ENCODE measurements around the gene DGKK.
A peak's percentile ranks its signal among the peaks of the same experiment; 100 is the strongest.
"Not testable (repeated sequence)": the region's sequence is repeated elsewhere in the genome, so short reads cannot be mapped to it uniquely, and the experiment has no call there.

The DGKK gene

DNA sequence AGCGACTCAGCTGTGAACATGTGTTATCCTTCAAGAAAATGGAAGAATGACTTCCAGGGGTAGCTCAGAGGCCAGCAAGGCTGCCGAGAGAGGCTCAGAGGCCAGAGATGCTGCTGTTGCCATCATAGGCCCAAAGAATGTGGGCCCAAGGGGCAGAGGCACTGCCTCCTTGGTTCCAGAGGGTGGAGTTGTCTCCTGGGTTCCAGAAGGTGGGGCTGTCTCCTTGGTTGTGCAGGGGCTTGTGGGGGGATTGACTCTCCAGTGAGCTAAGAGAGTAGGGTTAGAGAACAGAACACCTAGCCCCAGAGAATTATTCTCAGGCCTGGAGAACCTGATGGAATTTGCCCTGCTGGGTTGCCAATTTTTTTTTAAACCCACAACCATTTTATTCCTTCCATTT lies 62.6 kb downstream of the DGKK start:
- no peak for DNase-seq

DNA sequence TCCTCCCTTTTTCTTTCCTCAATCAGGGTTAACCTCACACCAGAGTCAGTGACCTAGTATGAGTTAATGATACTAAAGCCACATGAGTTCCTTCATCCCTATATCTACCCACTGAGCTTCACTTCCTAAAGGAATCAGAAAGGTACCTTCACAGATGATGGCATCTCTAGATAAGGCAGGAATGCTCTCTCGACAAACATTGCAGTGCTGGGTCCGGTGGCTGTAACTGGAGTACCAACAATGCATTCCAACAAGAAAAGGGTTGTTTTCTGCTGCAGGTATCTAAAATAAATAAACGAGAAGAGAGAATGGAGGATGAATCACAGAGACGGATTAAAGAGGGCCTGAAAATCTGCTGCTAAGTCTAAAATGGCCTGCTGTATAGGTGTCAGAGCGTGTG lies 66.7 kb downstream of the DGKK start:
- DNase-seq, result no peak

DNA sequence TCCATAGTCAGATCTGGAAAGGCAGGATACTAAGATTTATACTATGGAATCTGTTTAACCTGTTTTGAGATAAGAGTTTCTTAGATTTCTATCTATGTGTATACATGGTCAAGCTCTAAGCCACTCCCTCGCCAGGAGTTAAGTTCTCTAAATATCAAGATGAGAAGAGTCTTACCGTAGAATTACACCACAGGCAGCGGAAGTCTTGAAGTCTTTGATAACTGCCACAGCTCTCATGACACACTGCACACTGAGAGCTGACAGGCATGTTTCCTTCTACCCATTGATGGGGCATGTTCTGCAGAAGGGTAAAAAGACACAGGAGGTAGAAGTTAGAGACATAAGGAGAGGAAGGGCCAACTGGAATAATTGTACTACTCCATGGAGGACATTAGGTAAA lies 67.7 kb downstream of the DGKK start:
- no peak for DNase-seq

DNA sequence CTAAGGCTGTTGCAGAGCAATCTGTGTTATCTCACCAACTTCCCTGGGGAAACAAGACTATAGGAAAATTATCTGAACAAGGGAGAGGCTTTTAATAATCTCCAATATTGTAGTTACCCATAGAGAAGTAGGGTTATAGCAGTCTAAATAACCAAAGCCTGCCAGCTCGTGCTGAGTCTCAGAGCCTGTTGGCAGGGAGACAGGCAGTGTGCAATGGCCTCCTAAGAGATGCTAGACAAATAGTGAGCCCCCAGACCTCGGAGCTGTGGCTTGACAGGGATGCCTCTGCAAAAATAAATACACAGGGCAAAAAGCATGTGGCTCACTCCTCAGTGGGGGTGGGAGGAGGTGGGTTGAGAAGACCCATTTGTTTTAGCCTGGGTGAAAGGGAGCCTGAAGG lies 76.7 kb downstream of the DGKK start:
- no peak for DNase-seq

DNA sequence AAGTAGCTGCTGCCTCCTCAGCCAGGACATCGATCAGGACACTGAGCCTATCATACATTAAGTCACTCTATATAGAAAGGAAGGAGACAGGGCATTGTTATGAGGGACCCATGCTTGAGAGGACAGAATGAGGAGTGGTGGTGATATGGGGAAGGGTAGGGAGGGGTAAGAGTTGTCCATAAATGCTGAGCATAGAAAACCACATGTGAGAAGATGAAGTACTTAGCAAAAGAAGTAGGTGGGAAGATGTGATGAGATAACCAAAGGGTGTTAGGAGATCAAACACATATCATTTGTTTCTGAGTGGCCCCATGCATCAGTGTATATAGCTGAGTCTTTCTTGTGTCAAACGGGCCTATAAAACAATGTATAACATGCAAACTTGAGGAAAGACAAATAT lies 84.1 kb downstream of the DGKK start:
- DNase-seq, result no peak

DNA sequence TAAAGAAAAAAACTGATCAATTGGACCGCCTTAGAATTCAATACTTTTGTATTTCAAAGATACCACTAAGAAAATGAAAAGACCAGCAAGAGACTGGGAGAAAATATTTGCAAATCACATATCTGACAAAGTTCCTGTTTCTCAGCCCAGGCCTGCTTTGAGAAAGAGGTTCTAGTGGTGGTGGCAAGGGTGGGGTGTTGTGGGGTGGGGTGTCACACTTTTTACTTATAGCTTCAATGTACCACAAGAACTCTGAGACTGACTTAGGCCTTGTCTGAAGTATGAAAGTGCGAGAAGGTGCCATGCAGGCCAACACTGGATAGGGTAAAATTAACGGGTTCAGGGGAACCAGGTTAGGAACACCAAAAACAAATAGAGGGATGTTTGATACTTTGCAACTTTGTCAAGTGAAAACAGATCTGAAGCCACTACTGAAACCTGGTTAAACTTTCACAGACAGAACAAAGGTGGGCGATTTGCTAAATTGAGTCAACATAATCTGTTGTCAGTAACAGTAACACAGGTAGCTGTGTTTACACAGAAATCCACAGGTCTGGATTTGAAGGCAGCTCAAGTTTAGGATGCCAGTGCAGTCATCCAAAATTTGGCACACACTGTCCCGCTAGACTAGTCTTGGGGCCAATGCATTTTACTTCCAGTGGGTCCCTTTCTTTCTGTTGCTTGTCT lies 88.8 kb downstream of the DGKK start:
- DNase-seq, result no peak

DNA sequence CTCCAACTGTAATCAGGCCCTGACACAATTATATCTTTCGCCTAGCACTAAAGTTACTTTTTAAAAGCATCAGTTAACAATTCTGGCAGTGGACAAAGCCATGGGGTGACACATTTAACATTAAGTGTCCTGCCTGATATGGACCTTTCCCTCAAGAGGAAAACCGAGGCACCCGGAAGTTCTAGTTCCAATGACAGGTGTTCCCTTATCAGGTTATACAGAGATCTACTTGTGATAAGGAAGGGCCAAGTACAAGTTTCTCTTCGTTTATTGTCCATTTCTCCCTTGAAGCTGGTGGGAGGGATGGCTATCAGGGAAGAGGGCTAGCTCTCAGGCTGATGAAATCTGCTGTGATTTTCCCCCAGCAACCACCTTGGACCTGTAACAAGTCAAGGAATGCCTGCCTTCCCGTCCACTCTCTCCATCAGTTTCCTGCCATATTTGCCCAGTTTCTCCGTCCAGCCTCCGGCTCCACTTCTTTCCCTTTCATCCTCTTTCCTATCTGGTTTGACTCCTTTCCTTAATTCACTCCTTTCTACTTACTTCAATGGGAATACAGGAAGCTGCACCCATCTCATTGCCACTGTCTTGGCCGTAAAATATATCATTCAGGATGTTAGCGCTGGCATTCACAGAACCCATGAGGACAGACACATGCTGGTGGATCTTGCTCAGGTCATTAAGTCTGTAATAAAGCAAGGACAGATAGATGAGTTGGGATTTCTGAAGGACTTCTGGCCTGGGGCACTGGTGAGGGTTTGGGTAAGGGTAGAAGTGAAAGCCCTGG lies 95.0 kb downstream of the DGKK start:
- no peak for DNase-seq

DNA sequence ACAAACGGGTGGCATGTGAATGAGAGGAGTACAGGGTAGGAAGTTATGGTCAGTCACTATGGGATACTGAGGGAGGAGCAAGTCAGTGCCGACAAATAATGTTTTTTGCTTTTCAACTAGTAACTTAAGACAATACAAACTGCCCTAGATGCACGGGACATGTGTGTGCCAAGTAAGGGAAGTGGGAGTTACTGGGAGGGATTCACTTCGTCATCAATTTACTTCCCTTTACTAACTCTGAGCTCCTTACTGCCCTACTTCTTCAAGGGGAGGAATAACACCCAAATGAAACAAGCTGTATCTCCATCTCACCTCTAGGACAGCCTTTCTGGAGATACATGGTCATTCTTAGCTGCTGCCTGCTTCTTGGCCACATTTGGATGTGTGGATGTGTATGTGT lies 97.7 kb downstream of the DGKK start:
- DNase-seq, result peak; percentile 0 to 1

DNA sequence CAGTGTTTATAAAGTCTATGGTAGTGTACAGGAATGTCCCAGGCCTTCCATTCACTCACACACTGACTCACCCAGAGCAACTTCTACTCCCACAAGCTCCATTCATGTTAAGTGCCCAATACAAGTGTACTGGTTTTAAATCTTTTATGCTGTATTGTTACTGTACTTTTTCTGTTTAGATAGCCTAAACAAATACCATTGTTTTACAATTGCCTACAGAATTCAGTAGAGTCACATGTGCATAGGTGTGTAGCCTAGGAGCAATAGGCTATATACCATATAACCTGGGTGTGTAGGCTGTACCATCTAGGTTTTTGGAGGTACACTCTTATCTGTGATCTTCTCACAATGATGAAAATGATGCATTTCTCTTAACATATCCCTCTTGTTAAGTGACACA lies 126.7 kb downstream of the DGKK start:
- DNase-seq, result no peak

DNA sequence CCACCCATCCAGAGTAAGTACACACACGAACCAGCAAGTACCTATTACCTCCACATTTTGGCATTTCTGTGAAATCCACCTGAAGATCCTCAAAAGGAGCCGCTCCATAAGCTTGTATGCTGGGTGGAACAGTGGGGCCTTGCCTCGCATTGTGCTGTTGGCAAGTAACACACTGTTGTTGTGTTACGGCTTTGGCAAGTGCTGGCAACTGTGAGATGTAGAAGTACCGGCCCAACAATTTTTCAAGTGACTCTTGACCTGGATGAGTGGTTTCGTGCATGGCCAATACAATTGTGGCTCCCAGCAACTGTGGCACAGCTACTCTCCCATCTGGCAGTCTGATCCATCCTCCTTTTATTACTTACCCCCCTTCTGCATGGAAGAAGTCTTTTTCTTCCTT lies 137.3 kb downstream of the DGKK start:
- no peak for DNase-seq

DNA sequence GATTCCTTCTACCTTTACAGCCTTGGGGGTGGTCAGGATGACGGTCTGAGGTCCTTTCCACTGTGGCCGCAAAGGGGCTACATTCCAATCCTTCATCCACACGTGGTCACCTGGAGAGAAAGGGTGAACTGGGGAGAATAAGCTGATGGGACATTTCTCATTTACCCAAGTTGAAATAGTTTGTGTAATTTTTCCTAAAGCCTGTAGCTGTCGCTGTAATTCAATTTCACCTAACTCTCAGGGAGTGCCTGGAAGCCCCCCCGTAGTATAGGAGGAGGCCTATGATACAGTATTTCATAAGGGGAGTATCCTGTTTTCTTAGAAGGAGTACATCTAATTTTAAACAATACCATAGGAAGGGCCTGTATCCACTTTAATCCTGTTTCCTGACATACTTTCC lies 138.0 kb downstream of the DGKK start:
- DNase-seq, result not testable (repeated sequence)

DNA sequence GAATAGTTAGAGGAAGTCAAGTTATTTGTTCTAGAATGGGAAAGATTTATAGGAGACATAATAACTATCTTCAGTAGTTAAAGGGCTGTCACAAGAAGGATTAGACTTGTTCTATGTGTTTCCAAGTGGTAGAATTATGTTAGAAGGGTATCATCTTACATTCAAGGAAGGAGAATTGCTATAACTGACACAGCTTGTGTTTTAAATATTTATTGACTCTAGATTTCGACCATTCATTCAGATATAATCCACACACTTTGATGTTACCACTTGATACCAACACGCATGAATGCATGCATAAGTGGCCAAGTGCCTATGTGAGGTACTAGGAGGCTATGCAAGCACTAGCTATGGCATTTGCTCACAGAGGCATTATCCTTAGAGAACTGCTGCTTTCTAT lies 143.4 kb downstream of the DGKK start:
- DNase-seq, result no peak

Data from inflammatory macrophage treated with lipopolysaccharide for 1 hour (primary cell).